ENCODE results near the gene TYRO3. TPM values are rescaled to one million over a fixed set of nuclear protein-coding genes. Genes with fewer than 3 reads are reported as not detected.

TYRO3 gene
- total and polyA plus RNA-seq, 2 experiments from 2014 or later, result 71.0 to 109 TPM

GRCh38 chr15:41575282-41575681 is 16.3 kb downstream of the TYRO3 start:
- H3K9me2 ChIP-seq (replicated peaks; ENCODE audit: insufficient read depth), result no peaks in the 10 kb centered on the region
- H3K27me3 ChIP-seq, result no peaks in the 10 kb centered on the region
- TF ChIP-seq EZH2 (IDR thresholded peaks at IDR 0.05; ENCODE audit: borderline replicate concordance), result no peak
- H3K9me3 ChIP-seq (ENCODE audit: low read depth), result no peaks in the 10 kb centered on the region
- DNase-seq (ENCODE audit: low spot score), result no peak
- no peak overlapping the region for H3K4me2 ChIP-seq
- no peak overlapping the region for H3K4me3 ChIP-seq
- H3K4me1 ChIP-seq (ENCODE audit: insufficient read depth), result no peaks in the 10 kb centered on the region
- no peak overlapping the region for H3K27ac ChIP-seq
- WGBS (ENCODE audit: low lambda C conversion rate, missing lambda C conversion rate), result 92% methylated on average over 6 of the region's 6 CpGs
- H4K20me1 ChIP-seq (ENCODE audit: insufficient read depth, poor library complexity, severe bottlenecking), result no peaks in the 10 kb centered on the region
- no peaks in the 10 kb centered on the region for H3K79me2 ChIP-seq
- H2AFZ ChIP-seq, result no peak overlapping the region
- no peaks in the 10 kb centered on the region for H3K36me3 ChIP-seq (replicated peaks; ENCODE audit: insufficient read depth, low read depth)

GRCh38 chr15:41577863-41578735 is 19.1 kb downstream of the TYRO3 start:
- Histone ChIP-seq H3K36me3 (replicated peaks; ENCODE audit: insufficient read depth, low read depth) (no peaks in the 10 kb centered on the region), H3K4me2 (no peak overlapping the region), H3K79me2 (no peaks in the 10 kb centered on the region), H3K9me2 (replicated peaks; ENCODE audit: insufficient read depth) (no peaks in the 10 kb centered on the region), H3K27me3 (no peaks in the 10 kb centered on the region), H3K9me3 (ENCODE audit: low read depth) (no peaks in the 10 kb centered on the region), H3K27ac (no peak overlapping the region), H3K4me1 (ENCODE audit: insufficient read depth) (no peaks in the 10 kb centered on the region), H2AFZ (no peak overlapping the region), H3K4me3 (no peak overlapping the region), H4K20me1 (ENCODE audit: insufficient read depth, poor library complexity, severe bottlenecking) (no peaks in the 10 kb centered on the region)
- no peak for TF ChIP-seq EZH2phosphoT487 (IDR thresholded peaks at IDR 0.05; ENCODE audit: low read depth, severe bottlenecking, unreplicated experiment)
- no peak for TF ChIP-seq CTCF (IDR thresholded peaks at IDR 0.05; ENCODE audit: poor library complexity)
- no peak for TF ChIP-seq EZH2 (IDR thresholded peaks at IDR 0.05; ENCODE audit: borderline replicate concordance)
- WGBS (ENCODE audit: low lambda C conversion rate, missing lambda C conversion rate), result 96% methylated on average over 12 of the region's 12 CpGs
- no peak for DNase-seq (ENCODE audit: low spot score)

GRCh38 chr15:41578736-41579383 is 19.8 kb downstream of the TYRO3 start:
- no peak overlapping the region for H3K27ac ChIP-seq
- no peaks in the 10 kb centered on the region for H3K27me3 ChIP-seq
- no peaks in the 10 kb centered on the region for H3K36me3 ChIP-seq (replicated peaks; ENCODE audit: insufficient read depth, low read depth)
- no peaks in the 10 kb centered on the region for H3K79me2 ChIP-seq
- no peaks in the 10 kb centered on the region for H3K9me2 ChIP-seq (replicated peaks; ENCODE audit: insufficient read depth)
- H4K20me1 ChIP-seq (ENCODE audit: insufficient read depth, poor library complexity, severe bottlenecking), result no peaks in the 10 kb centered on the region
- TF ChIP-seq EZH2 (IDR thresholded peaks at IDR 0.05; ENCODE audit: borderline replicate concordance), result no peak
- TF ChIP-seq EZH2phosphoT487 (IDR thresholded peaks at IDR 0.05; ENCODE audit: low read depth, severe bottlenecking, unreplicated experiment), result no peak
- TF ChIP-seq CTCF (IDR thresholded peaks at IDR 0.05; ENCODE audit: poor library complexity), result no peak
- no peak overlapping the region for H3K4me2 ChIP-seq
- H3K4me3 ChIP-seq, result no peak overlapping the region
- H2AFZ ChIP-seq, result no peak overlapping the region
- 91% methylated on average over 9 of the region's 9 CpGs for WGBS (ENCODE audit: low lambda C conversion rate, missing lambda C conversion rate)
- no peaks in the 10 kb centered on the region for H3K4me1 ChIP-seq (ENCODE audit: insufficient read depth)
- no peak for DNase-seq (ENCODE audit: low spot score)
- H3K9me3 ChIP-seq (ENCODE audit: low read depth), result no peaks in the 10 kb centered on the region

- Histone ChIP-seq H3K79me2 (no peaks in the 10 kb centered on the region), H3K9me3 (ENCODE audit: low read depth) (no peaks in the 10 kb centered on the region), H3K4me3 (no peak overlapping the region), H3K4me1 (ENCODE audit: insufficient read depth) (peaks cover 8% of the 10 kb centered on the region), H3K9me2 (replicated peaks; ENCODE audit: insufficient read depth) (no peaks in the 10 kb centered on the region), H2AFZ (no peak overlapping the region), H3K27me3 (no peaks in the 10 kb centered on the region), H3K4me2 (no peak overlapping the region), H3K36me3 (replicated peaks; ENCODE audit: insufficient read depth, low read depth) (no peaks in the 10 kb centered on the region), H4K20me1 (ENCODE audit: insufficient read depth, poor library complexity, severe bottlenecking) (no peaks in the 10 kb centered on the region), H3K27ac (peak overlapping the region; percentile 54)
- TF ChIP-seq CTCF (IDR thresholded peaks at IDR 0.05; ENCODE audit: poor library complexity), result peak; percentile 47
- TF ChIP-seq EZH2phosphoT487 (IDR thresholded peaks at IDR 0.05; ENCODE audit: low read depth, severe bottlenecking, unreplicated experiment), result no peak
- DNase-seq (ENCODE audit: low spot score), result peak; percentile 71
- WGBS (ENCODE audit: low lambda C conversion rate, missing lambda C conversion rate), result 63% methylated on average over 2 of the region's 2 CpGs
These were observed 22.1 kb downstream of the TYRO3 start for GRCh38 chr15:41581110-41581509.

All from hepatocyte (in vitro differentiated cells).